ENCODE results near the gene CNIH1. TPM values are rescaled to one million over a fixed set of nuclear protein-coding genes. Genes with fewer than 3 reads are reported as not detected.

Gene CNIH1
- total RNA-seq, 4 donors from 2014 or later, result 73.4 to 176 (median 136) TPM

DNA sequence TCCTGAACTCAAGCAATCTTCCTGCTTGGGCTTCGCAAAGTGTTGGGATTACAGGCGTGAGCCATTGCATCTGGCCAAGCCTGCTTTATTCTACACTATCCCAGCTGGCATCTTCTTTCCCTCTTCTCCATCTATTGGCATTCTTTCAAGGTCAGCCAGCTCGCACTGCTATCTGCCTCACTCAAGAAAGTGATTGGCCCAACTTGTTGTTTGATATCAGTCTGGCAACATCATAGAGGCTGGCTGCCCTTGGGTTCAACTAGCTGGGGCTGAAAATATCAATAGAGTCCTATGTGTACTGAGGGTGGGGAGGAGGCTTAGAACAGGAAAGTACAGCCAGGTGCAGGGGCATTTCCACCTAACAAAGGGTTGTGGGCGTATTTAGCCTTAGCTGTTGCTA, 30.5 kb upstream of the CNIH1 start:
- no peak overlapping the region for H3K4me3 ChIP-seq
- intact Hi-C loops (cut with DNase I; ENCODE audit: low total_unique reads) (no loop called here), in situ Hi-C loops (cut with MboI; ENCODE audit: low sequenced_read_pairs in 4 of 4) (no loop called here)
- ATAC-seq (no peak), DNase-seq (no peak)
- no peaks in the 10 kb centered on the region for H3K9me3 ChIP-seq
- TF ChIP-seq, protein P1, sequence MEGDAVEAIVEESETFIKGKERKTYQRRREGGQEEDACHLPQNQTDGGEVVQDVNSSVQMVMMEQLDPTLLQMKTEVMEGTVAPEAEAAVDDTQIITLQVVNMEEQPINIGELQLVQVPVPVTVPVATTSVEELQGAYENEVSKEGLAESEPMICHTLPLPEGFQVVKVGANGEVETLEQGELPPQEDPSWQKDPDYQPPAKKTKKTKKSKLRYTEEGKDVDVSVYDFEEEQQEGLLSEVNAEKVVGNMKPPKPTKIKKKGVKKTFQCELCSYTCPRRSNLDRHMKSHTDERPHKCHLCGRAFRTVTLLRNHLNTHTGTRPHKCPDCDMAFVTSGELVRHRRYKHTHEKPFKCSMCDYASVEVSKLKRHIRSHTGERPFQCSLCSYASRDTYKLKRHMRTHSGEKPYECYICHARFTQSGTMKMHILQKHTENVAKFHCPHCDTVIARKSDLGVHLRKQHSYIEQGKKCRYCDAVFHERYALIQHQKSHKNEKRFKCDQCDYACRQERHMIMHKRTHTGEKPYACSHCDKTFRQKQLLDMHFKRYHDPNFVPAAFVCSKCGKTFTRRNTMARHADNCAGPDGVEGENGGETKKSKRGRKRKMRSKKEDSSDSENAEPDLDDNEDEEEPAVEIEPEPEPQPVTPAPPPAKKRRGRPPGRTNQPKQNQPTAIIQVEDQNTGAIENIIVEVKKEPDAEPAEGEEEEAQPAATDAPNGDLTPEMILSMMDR (IDR thresholded peaks at IDR 0.05 in 4 of 5, conservative IDR thresholded peaks at IDR 0.05 in 1 of 5), result no peak
- no peak for TF ChIP-seq POLR2A (IDR thresholded peaks at IDR 0.05)
- H3K27me3 ChIP-seq, result no peaks in the 10 kb centered on the region
- no peak overlapping the region for H3K27ac ChIP-seq
- peaks cover 0 to under 1% of the 10 kb centered on the region in 2 donors for H3K36me3 ChIP-seq
- no peaks in the 10 kb centered on the region for H3K4me1 ChIP-seq

DNA sequence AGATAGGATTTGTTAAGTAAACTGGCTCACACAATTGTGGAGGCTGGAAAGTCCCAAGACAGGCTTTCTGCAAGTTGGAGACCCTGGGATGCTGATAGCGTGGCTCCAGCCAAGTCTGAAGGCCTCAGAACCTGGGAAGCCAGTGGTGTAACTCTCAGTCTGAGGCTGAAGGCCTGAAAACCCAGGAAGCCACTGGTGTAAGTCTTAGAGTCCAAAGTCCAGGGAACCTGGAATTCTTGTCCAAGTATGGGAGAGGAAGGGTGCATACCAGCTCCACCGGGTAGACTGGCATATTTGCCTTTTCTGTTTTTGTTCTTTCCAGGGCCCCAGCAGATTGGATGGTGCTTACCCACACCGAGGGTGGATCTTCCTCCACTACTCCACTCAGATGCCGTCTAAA, 29.5 kb upstream of the CNIH1 start:
- Histone ChIP-seq H3K4me1 (no peaks in the 10 kb centered on the region), H3K9me3 (no peaks in the 10 kb centered on the region), H3K36me3 (no peaks in the 10 kb centered on the region), H3K27me3 (no peaks in the 10 kb centered on the region), H3K4me3 (no peak overlapping the region), H3K27ac (no peak overlapping the region)
- TF ChIP-seq POLR2A (IDR thresholded peaks at IDR 0.05), result no peak
- TF ChIP-seq, protein P1 (IDR thresholded peaks at IDR 0.05 in 4 of 5, conservative IDR thresholded peaks at IDR 0.05 in 1 of 5), result no peak
- intact Hi-C loops (cut with DNase I; ENCODE audit: low total_unique reads) (no loop called here), in situ Hi-C loops (cut with MboI; ENCODE audit: low sequenced_read_pairs in 4 of 4) (no loop called here)
- ATAC-seq (no peak), DNase-seq (no peak)

DNA sequence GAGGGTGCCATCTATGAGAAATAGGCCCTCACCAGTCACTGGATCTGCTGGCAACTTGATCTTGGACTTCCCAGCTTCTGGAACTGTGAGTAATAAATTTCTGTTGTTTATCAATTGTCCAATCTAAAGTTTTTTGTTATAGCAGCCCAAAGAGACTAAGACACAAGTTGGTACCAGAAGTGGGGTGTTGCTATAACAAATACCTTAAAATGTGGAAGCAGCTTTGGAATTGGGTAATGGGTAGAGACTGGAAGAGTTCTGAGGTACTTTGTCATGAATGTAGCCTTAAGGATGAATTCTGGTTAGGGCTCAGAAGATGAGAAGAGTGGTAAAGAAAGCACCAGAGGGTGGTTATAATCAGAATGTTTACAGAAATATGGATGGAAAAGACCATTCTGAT, 26.1 kb upstream of the CNIH1 start:
- H3K9me3 ChIP-seq, result no peaks in the 10 kb centered on the region
- intact Hi-C loops (cut with DNase I; ENCODE audit: low total_unique reads), result loop anchor here (5.0 kb wide), 1 partner anchor 240 kb away; no protein-coding TSS in a partner anchor
- in situ Hi-C loops (cut with MboI; ENCODE audit: low sequenced_read_pairs in 4 of 4), result no loop called here
- H3K4me1 ChIP-seq, result no peaks in the 10 kb centered on the region
- ATAC-seq, result no peak
- H3K4me3 ChIP-seq, result no peak overlapping the region
- DNase-seq, result no peak
- no peaks in the 10 kb centered on the region for H3K36me3 ChIP-seq
- no peaks in the 10 kb centered on the region for H3K27me3 ChIP-seq
- TF ChIP-seq POLR2A (IDR thresholded peaks at IDR 0.05), result no peak
- TF ChIP-seq, protein P1 (IDR thresholded peaks at IDR 0.05 in 4 of 5, conservative IDR thresholded peaks at IDR 0.05 in 1 of 5), result no peak
- H3K27ac ChIP-seq, result no peak overlapping the region

DNA sequence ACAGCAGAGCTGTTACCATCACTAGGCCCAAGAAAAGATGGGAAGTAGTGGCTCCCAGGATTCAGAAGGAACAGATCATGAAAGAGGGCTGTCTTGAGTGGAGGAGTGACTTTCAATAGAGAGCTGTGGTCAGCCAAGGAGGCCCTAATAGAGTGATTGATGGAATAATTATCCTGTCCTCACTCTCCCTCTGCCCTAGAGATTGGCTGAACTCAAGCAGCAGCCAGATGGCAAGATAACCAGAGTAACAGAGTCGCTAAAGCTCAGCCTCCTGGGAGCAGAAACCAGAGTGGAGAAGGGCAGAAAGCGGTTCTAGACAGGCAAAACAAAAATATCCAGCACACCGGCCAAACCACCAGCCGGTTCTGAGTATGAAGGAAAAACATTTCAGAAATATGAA, 24.5 kb upstream of the CNIH1 start:
- DNase-seq (no peak), ATAC-seq (no peak)
- Histone ChIP-seq H3K27ac (no peak overlapping the region), H3K27me3 (no peaks in the 10 kb centered on the region), H3K9me3 (no peaks in the 10 kb centered on the region), H3K4me1 (no peaks in the 10 kb centered on the region), H3K4me3 (no peak overlapping the region), H3K36me3 (no peaks in the 10 kb centered on the region)
- TF ChIP-seq POLR2A (IDR thresholded peaks at IDR 0.05), result no peak
- TF ChIP-seq, protein P1 (IDR thresholded peaks at IDR 0.05 in 4 of 5, conservative IDR thresholded peaks at IDR 0.05 in 1 of 5), result no peak
- intact Hi-C loops (cut with DNase I; ENCODE audit: low total_unique reads), result loop anchor here (5.0 kb wide), 1 partner anchor 238 kb away; no protein-coding TSS in a partner anchor
- in situ Hi-C loops (cut with MboI; ENCODE audit: low sequenced_read_pairs in 4 of 4), result no loop called here

DNA sequence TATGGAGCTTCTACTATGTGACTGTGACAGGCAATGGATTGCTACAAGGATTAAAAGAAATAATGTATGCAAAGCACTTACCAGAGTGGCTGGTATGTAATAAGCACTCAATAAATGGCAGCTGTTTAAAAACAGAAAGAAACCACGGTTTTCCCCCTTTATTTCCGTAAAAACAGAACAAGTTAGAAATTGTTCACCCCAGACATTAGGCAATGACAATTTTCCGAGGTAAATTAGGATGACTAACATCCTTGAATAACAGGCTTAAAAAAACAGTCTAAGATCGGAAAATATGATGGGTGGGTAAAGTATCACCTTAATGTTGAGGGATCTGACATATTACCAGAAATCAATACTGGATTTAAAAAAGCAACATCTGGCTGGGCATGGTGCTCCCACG, 20.9 kb upstream of the CNIH1 start:
- in situ Hi-C loops (cut with MboI; ENCODE audit: low sequenced_read_pairs in 4 of 4), result no loop called here
- Histone ChIP-seq H3K27ac (no peak overlapping the region), H3K4me3 (no peak overlapping the region), H3K27me3 (no peaks in the 10 kb centered on the region), H3K9me3 (no peaks in the 10 kb centered on the region), H3K4me1 (no peaks in the 10 kb centered on the region), H3K36me3 (no peaks in the 10 kb centered on the region)
- no peak for TF ChIP-seq POLR2A (IDR thresholded peaks at IDR 0.05)
- TF ChIP-seq, protein P1 (IDR thresholded peaks at IDR 0.05 in 4 of 5, conservative IDR thresholded peaks at IDR 0.05 in 1 of 5), result no peak
- ATAC-seq (no peak), DNase-seq (no peak)
- intact Hi-C loops (cut with DNase I; ENCODE audit: low total_unique reads), result no loop called here
